CD14-positive monocyte (primary cell): ENCODE data around the gene KCNJ10. TPM values are rescaled to one million over a fixed set of nuclear protein-coding genes. Genes with fewer than 3 reads are reported as not detected.

Experiments used
- DNase-seq, 3 donors: peaks; one replicate each; pipeline ENCODE4 v3.0.0-alpha.2; 2011 to 2022
- H2AFZ ChIP-seq: 2 replicates; pipeline ENCODE4 v1.6.0; 2012; ENCODE audit warnings: mild to moderate bottlenecking, low read depth, low read length, inconsistent platforms; ENCODE audit not compliant: insufficient read depth, poor library complexity, severe bottlenecking
- H3K27ac ChIP-seq, 2 donors: 1 replicate in 1 of 2; 2 replicates in 1 of 2; pipeline ENCODE4 v1.5.1; 2012 to 2013; ENCODE audit warnings: low read length in 2 of 2, control low read depth in 1 of 2, inconsistent platforms in 1 of 2, low read depth in 1 of 2, mild to moderate bottlenecking in 1 of 2
- H3K27me3 ChIP-seq, 2 donors: one replicate each; pipeline versions ENCODE4 v1.6.0 to v1.6.1; 2011 to 2013; ENCODE audit warnings: low read length in 2 of 2; ENCODE audit not compliant: control insufficient read depth in 2 of 2, insufficient read depth in 2 of 2
- H3K36me3 ChIP-seq, 2 donors: replicated peaks in 1 of 2; 1 replicate in 1 of 2; 2 replicates in 1 of 2; pipeline versions ENCODE4 v1.5.1 to v1.6.1; 2012 to 2013; ENCODE audit warnings: low read length in 2 of 2, control low read depth in 1 of 2, inconsistent platforms in 1 of 2, mild to moderate bottlenecking in 1 of 2; ENCODE audit not compliant: insufficient read depth in 2 of 2, control insufficient read depth in 1 of 2
- H3K4me1 ChIP-seq, 2 donors: 1 replicate in 1 of 2; 2 replicates in 1 of 2; pipeline versions ENCODE4 v1.5.1 to v1.6.1; 2012 to 2013; ENCODE audit warnings: low read length in 2 of 2, control low read depth in 1 of 2, inconsistent platforms in 1 of 2, mild to moderate bottlenecking in 1 of 2, moderate library complexity in 1 of 2; ENCODE audit not compliant: insufficient read depth in 2 of 2, control insufficient read depth in 1 of 2
- H3K4me2 ChIP-seq: replicated peaks from 2 replicates; pipeline ENCODE3; 2012; ENCODE audit warnings: low read length, moderate library complexity, mild to moderate bottlenecking; ENCODE audit not compliant: poor library complexity, severe bottlenecking; ENCODE audit errors: extremely low read depth
- H3K4me3 ChIP-seq, 3 experiments: fragments of 200-600 bp in 1 of 3; sonication (generic) in 1 of 3; replicated peaks in 1 of 3; 1 replicate in 2 of 3; 2 replicates in 1 of 3; pipeline ENCODE4 v1.5.1; 2011 to 2013; ENCODE audit warnings: low read length in 3 of 3, mild to moderate bottlenecking in 3 of 3, control low read depth in 2 of 3, low read depth in 2 of 3, inconsistent platforms in 1 of 3, moderate library complexity in 1 of 3
- H3K79me2 ChIP-seq: 2 replicates; pipeline ENCODE4 v1.6.0; 2012; ENCODE audit warnings: mild to moderate bottlenecking, control low read depth, inconsistent platforms, low read length, moderate library complexity; ENCODE audit not compliant: insufficient read depth
- H3K9ac ChIP-seq: 2 replicates; pipeline ENCODE4 v1.6.0; 2017; ENCODE audit warnings: low read length, mild to moderate bottlenecking; ENCODE audit not compliant: insufficient read depth, poor library complexity, severe bottlenecking
- H3K9me3 ChIP-seq, 2 donors: replicated peaks in 1 of 2; 1 replicate in 1 of 2; 2 replicates in 1 of 2; pipeline versions ENCODE4 v1.5.1 to v1.6.1; 2012 to 2013; ENCODE audit warnings: low read length in 2 of 2, control low read depth in 1 of 2; ENCODE audit not compliant: control insufficient read depth in 1 of 2, insufficient read depth in 1 of 2
- H4K20me1 ChIP-seq: 2 replicates; pipeline ENCODE4 v1.6.0; 2012; ENCODE audit warnings: mild to moderate bottlenecking, low read length, control low read depth, moderate library complexity; ENCODE audit not compliant: insufficient read depth
- H3K27ac Mint-ChIP-seq, 7 donors: one replicate each; pipeline ENCODE4 v1.8.0; 2020; ENCODE audit warnings: mild to moderate bottlenecking in 7 of 7, mixed read lengths in 7 of 7, moderate library complexity in 6 of 7, inconsistent platforms in 2 of 7
- H3K27me3 Mint-ChIP-seq, 3 donors: one replicate each; pipeline ENCODE4 v1.8.0; 2021 to 2022; ENCODE audit warnings: low read depth in 3 of 3, mild to moderate bottlenecking in 3 of 3, mixed read lengths in 3 of 3, moderate library complexity in 3 of 3, inconsistent platforms in 1 of 3
- H3K36me3 Mint-ChIP-seq, 2 donors: one replicate each; pipeline ENCODE4 v1.8.0; 2020; ENCODE audit warnings: mixed read lengths in 2 of 2, inconsistent platforms in 1 of 2, mild to moderate bottlenecking in 1 of 2
- H3K4me1 Mint-ChIP-seq: one replicate; pipeline ENCODE4 v1.8.0; 2020; ENCODE audit warnings: mild to moderate bottlenecking, mixed read lengths
- H3K4me3 Mint-ChIP-seq, 2 donors: one replicate each; pipeline ENCODE4 v1.8.0; 2020; ENCODE audit warnings: mild to moderate bottlenecking in 2 of 2, mixed read lengths in 2 of 2, moderate library complexity in 1 of 2
- H3K9me3 Mint-ChIP-seq, 7 donors: one replicate each; pipeline ENCODE4 v1.8.0; 2020 to 2022; ENCODE audit warnings: mixed read lengths in 7 of 7, mild to moderate bottlenecking in 6 of 7, moderate library complexity in 6 of 7, inconsistent platforms in 2 of 7
- CTCF ChIP-seq: fragments of 200-600 bp; IDR thresholded peaks from one replicate; pipeline ENCODE4 v1.8.0; 2022; ENCODE audit warnings: antibody characterized with exemption, mild to moderate bottlenecking
- WGBS: methylation state at CpG from one replicate; pipeline ENCODE4 v1.1.5; 2013; ENCODE audit warnings: missing lambda C conversion rate; ENCODE audit not compliant: insufficient coverage; 5-methylcytosine and 5-hydroxymethylcytosine counted together
- intact Hi-C, 2 donors: fragments of 100-400 bp; cut with micrococcal nuclease; formaldehyde crosslinking; loops; one replicate each; pipeline versions ENCODE4 v1.15.0 to v1.15.1; 2023
- polyA plus RNA-seq, 3 donors: library from polyadenylated mRNA; depleted of rRNA in 1 of 3; unstranded in 2 of 3; stranded (reverse) in 1 of 3; fragments of 300-500 nt in 2 of 3; fragments of >200 nt in 1 of 3; fragmentation: Illumina TruSeq in 2 of 3; gene quantifications; 1 replicate in 2 of 3; 2 replicates in 1 of 3; pipeline ENCODE4 v1.2.3, GENCODE V29; 2012 to 2021

KCNJ10 gene
- polyA plus RNA-seq, 3 donors = 0.23 TPM; not detected in 2

- no peak overlapping the region for H3K4me3 ChIP-seq
- no peak for DNase-seq
- intact Hi-C loops = no loop called here
- no peaks in the 10 kb centered on the region for H3K36me3 ChIP-seq
- H3K4me2 ChIP-seq = no peak overlapping the region
- H4K20me1 ChIP-seq = no peaks in the 10 kb centered on the region
- no peaks in the 10 kb centered on the region for H3K9me3 Mint-ChIP-seq
- H3K27ac ChIP-seq = no peak overlapping the region
- no peak overlapping the region for H2AFZ ChIP-seq
- no peak overlapping the region for H3K4me3 Mint-ChIP-seq
- no peaks in the 10 kb centered on the region for H3K9me3 ChIP-seq
- H3K79me2 ChIP-seq = no peaks in the 10 kb centered on the region
- peaks cover 7 to 8% of the 10 kb centered on the region in 2 donors for H3K27me3 ChIP-seq
- no peak overlapping the region for H3K9ac ChIP-seq
- H3K36me3 Mint-ChIP-seq = no peaks in the 10 kb centered on the region
- 77% methylated on average over 4 of the region's 6 CpGs for WGBS
- H3K4me1 ChIP-seq = no peaks in the 10 kb centered on the region
- peaks cover 15 to 26% (median 16%) of the 10 kb centered on the region in 3 donors for H3K27me3 Mint-ChIP-seq
- H3K27ac Mint-ChIP-seq = no peak overlapping the region
- TF ChIP-seq CTCF = no peak
- peaks cover 3% of the 10 kb centered on the region for H3K4me1 Mint-ChIP-seq
Measured at GRCh38 chr1:159982280-159982679, 87.7 kb downstream of the KCNJ10 start.

GRCh38 chr1:159981351-159982055 lies 88.5 kb downstream of the KCNJ10 start:
- Histone ChIP-seq H2AFZ (no peak overlapping the region), H3K4me2 (no peak overlapping the region), H3K79me2 (no peaks in the 10 kb centered on the region), H3K4me3 (no peak overlapping the region), H3K9ac (no peak overlapping the region), H3K27ac (no peak overlapping the region), H3K27me3 (peaks cover 9 to 11% of the 10 kb centered on the region in 2 donors), H4K20me1 (no peaks in the 10 kb centered on the region), H3K9me3 (no peaks in the 10 kb centered on the region), H3K36me3 (no peaks in the 10 kb centered on the region), H3K4me1 (no peaks in the 10 kb centered on the region)
- no peak overlapping the region for H3K4me3 Mint-ChIP-seq
- no peaks in the 10 kb centered on the region for H3K36me3 Mint-ChIP-seq
- peaks cover 3% of the 10 kb centered on the region for H3K4me1 Mint-ChIP-seq
- WGBS = 97% methylated on average over 5 of the region's 6 CpGs
- DNase-seq = no peak
- H3K9me3 Mint-ChIP-seq = no peaks in the 10 kb centered on the region
- intact Hi-C loops = no loop called here
- no peak for TF ChIP-seq CTCF
- H3K27ac Mint-ChIP-seq = no peak overlapping the region
- peaks cover 18 to 33% (median 20%) of the 10 kb centered on the region in 3 donors for H3K27me3 Mint-ChIP-seq
